HG02623 (cell line): ENCODE results near the gene CLTCL1.

Experiments
- ATAC-seq: cut with Tn5 transposase; IDR thresholded peaks from one replicate; pipeline ENCODE4 v1.9.1; 2021; ENCODE audit warnings: moderate library complexity; ENCODE audit not compliant: unreplicated experiment

CLTCL1 gene

GRCh38 chr22:19253143-19253542 is 38.4 kb downstream of the CLTCL1 start:
- no peak for ATAC-seq

DNA sequence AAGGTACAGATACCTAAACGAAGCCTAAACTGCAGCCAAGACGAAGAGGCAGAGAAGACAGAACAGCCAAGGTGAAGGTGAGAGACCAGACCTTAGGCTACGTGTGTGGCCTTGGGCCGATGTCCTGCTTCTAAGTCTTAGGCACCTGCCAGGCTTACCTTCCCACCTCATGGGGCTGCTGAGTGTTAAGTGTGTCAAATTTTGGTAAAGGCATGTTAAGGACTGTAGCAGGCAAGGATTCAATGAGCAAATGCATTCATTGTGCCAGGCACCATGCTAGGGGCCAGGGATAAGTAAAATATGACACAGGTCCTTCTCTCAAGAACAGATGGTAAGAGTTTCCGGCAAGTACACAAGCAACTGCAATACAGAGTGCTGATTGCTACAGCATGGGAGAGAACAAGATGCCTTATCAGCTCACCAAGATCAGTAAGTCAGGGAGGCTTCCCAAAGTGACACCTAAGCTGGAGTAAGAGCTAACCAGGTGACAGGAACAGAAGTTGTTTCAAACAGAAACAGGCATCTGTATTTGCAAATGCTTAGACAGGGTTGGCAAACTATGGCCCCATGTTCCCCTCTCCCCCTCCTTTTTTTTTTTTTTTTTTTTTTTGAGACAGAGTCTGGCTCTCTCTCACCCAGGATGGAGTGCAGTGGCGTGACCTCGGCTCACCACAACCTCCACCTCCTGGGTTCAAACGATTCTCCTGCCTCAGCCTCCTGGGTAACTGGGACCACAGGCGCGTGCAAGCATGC is 46.7 kb downstream of the CLTCL1 start:
- ATAC-seq, result no peak

DNA sequence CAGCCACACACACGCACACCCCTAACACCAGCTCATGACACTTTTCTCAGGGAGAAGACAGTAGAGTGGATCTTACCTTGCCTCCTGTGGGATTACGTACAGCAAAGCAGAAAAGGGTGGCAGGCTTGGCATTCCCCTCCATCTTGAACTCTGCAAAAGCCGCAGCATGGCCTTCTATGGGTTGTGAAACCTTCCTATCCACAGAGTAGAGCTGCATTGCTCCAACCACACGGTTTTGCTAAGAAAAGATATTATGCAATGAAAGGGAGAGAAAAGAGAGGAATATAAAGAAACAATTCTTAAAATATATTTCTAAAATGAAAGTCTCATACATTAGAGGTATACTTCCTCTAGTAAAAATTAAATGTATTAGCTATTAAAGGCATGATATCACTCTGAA is 48.8 kb downstream of the CLTCL1 start:
- no peak for ATAC-seq

GRCh38 chr22:19241593-19241906 is 50.0 kb downstream of the CLTCL1 start:
- ATAC-seq, result no peak

- no peak for ATAC-seq
Observed at GRCh38 chr22:19240813-19241592, 50.5 kb downstream of the CLTCL1 start.

GRCh38 chr22:19239464-19239863 is 52.1 kb downstream of the CLTCL1 start:
- no peak for ATAC-seq

DNA sequence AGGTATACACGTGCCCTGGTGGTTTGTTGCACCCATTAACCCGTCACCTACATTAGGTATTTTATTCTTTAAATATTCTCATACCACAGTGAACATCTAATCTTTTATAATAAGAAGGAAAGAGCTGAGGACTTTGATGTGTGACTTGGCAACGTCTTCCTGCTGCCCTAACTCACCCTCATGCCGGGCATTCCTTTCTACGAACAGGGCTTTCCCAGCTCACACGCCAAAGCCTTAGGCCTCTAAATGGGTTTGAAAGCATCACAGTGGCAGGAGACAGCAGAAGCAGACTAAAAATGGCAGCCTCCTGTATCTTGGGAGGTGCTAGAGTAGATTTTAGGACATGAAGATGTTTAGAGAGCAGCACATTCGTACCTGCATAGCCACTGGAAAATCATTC is 52.6 kb downstream of the CLTCL1 start:
- ATAC-seq, result no peak

GRCh38 chr22:19235874-19236273 is 55.6 kb downstream of the CLTCL1 start:
- ATAC-seq, result no peak

- ATAC-seq, result no peak
Observed at GRCh38 chr22:19234126-19234896, 57.2 kb downstream of the CLTCL1 start.

DNA sequence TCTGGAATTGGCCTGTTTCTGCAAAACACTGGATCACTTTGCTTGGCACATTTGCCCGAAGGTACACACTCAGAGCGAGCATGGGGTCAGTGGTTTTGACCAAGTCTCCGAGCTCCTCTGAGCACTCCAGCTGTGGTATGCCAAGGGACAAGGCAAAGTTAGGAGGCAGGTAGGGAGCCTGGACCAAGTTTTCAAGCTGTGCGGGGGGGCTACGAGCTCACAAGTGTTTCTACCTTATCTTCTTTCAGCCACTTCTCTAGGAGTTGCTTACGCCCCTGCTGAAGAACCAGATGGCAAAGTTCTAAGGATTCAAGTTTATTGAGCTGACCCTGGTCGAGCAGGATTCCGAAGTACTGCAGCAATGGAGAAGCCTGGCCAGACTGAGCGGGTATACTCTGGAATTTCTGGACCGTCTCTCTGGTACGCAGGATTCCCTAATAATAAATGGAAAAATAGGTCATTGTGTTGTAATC is 58.3 kb downstream of the CLTCL1 start:
- ATAC-seq, result no peak

GRCh38 chr22:19232623-19233022 is 58.9 kb downstream of the CLTCL1 start:
- ATAC-seq, result no peak

DNA sequence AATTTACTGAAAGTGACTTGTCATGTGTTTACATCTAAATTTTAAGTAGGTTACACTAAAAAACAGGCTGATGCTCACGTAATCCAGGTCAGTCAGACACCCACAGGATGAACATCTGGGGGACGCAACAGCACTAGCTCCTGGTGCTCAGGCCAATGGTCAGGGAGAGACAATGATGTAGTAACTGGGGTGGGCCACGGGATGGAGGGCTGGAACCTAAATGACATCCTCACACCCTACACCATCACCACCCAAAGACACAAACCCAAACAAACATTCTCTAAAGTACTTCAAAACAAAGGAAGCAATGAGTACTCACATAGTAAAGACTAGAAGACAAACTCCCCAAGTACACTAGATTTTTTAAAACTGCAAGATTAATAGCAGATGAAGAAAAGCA is 59.5 kb downstream of the CLTCL1 start:
- ATAC-seq, result no peak

- ATAC-seq, result no peak
Observed at GRCh38 chr22:19229600-19229999, 61.9 kb downstream of the CLTCL1 start.

DNA sequence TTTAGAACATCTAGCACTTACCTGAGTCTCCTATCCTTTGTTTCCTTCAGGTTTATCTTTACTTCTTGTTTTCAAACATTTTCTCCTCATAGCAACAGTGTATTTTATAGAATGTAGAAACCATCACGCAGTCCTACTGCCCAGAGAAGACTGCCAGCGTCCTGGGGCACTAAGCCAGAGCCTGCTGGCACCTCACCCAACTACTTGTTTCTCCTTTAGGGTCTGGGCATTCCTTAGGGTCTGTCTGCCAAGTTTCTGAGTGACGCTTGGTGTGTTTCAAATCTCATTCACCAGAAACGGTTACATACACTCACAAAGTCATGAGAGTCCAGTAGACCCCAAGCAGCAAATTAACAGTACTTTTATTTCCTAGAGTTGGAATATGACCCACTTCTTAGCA is 63.3 kb downstream of the CLTCL1 start:
- ATAC-seq, result no peak

GRCh38 chr22:19226428-19226827 is 65.1 kb downstream of the CLTCL1 start:
- ATAC-seq, result no peak

DNA sequence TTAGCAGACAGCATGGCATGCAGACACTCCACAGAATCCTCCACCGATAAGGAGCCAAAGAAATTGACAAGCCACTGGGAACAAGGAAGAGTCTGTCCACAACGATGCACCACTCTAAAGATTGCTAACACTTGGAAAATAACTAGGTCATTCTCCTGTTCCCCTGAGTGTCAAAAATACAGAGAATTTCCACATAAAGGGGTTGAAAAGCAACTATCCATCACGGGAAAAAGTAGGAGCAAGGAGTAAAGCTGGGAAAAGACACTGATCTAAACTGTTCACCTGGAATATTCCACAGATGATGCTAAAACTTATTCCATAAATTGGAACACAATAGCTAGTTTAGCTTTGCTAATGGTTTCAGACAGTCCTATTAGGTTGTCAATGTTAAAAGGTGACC is 66.0 kb downstream of the CLTCL1 start:
- no peak for ATAC-seq

DNA sequence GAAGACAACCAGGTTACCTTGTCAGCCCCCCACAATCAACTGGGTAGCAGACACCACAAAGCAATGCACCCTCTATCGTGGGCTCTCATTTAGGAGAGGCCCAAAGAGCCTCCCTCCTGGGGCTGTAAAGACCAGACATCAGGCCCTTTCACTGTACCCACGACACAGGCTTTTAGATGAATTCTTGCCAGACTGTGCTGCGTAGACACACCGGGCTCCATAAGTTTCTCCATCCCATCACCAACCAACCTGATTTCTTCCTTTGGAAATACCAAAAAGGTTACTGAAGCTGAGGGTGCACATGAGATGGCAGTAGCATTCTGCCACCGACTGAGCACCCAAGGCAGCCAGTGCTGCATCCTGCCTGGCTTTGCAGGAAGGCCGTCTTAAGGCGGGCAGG is 66.5 kb downstream of the CLTCL1 start:
- ATAC-seq, result no peak

- no peak for ATAC-seq
Observed at GRCh38 chr22:19224557-19224956, 67.0 kb downstream of the CLTCL1 start.

- ATAC-seq, result no peak
Observed at GRCh38 chr22:19223617-19224016, 67.9 kb downstream of the CLTCL1 start.

DNA sequence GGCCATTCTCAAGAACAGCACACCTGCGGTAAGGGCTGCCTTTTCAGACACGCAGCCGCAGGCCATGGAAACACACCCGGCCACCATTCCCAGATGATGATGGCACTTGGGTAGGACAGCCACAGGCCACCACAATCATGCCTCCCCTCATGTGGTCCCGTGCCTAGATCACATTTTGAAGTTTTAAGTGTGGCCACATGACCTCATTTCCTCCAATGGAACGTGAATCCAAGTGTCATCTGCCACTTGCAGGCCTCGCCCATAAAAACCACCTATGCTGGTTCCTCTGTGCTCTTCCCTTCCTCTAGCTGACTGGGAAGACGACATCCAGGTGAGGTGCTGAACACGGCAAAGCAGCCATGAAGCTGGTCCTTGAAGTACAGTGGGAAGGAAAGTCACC is 68.4 kb downstream of the CLTCL1 start:
- ATAC-seq, result no peak

DNA sequence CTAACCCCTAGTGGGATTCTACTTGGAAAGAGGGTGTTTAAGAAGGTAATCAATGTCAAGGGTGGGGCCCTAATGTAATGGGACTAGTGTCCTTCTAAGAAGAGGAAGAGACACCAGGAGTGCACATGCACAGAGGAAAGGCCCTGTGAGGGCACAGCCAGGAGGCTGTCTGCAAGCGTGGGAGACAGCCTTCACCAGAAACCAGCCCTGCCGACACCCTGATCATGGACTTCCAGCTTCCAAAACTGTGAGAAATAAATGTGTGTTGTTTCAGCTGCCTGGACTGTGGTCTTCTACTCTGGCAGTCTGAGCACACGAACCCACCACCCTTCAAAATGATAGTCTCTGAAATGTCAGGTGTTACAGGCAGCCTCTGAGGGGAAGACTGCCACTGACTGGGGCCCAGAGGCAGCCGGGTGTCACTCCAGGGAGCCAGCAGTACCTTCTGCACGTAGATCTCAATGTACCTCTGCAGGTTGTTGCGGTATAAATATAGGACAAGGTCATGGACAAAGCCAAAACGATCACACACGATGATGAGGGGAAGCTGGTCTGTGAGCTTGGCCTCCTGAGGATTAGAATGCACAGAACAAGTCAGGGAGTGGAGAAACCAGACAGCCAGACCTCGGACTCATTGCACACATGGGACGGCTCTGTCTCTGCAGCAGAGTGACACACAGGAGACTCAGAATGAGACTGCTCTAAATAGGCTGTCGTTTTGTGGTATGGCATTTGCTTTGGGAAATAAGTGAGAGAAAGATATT is 69.1 kb downstream of the CLTCL1 start:
- no peak for ATAC-seq
